GM21786 (cell line): ENCODE data around the gene EPO.

Source experiments
- ATAC-seq: cut with Tn5 transposase; IDR thresholded peaks from one replicate; pipeline ENCODE4 v1.9.1; 2021; ENCODE audit not compliant: unreplicated experiment

EPO gene

GRCh38 chr7:100682991-100683658, 37.1 kb upstream of the EPO start:
- no peak for ATAC-seq

GRCh38 chr7:100683659-100684533, 36.4 kb upstream of the EPO start:
- ATAC-seq, result no peak

GRCh38 chr7:100684534-100685042, 35.7 kb upstream of the EPO start:
- no peak for ATAC-seq

GRCh38 chr7:100685049-100685605, 35.1 kb upstream of the EPO start:
- ATAC-seq, result no peak

GRCh38 chr7:100685631-100686145, 34.6 kb upstream of the EPO start:
- ATAC-seq, result no peak

- ATAC-seq, result no peak
These were observed 34.0 kb upstream of the EPO start for GRCh38 chr7:100686201-100686821.

- no peak for ATAC-seq
These were observed 33.5 kb upstream of the EPO start for GRCh38 chr7:100686822-100687211.

- ATAC-seq, result no peak
These were observed 33.0 kb upstream of the EPO start for GRCh38 chr7:100687261-100687660.

- ATAC-seq, result no peak
These were observed 32.4 kb upstream of the EPO start for GRCh38 chr7:100687751-100688300.

GRCh38 chr7:100688326-100688860, 31.9 kb upstream of the EPO start:
- no peak for ATAC-seq

GRCh38 chr7:100689230-100690135, 30.8 kb upstream of the EPO start:
- ATAC-seq, result no peak

GRCh38 chr7:100691676-100692577, 28.3 kb upstream of the EPO start:
- ATAC-seq, result peak; percentile 41

- no peak for ATAC-seq
These were observed 27.7 kb upstream of the EPO start for GRCh38 chr7:100692578-100692961.

- no peak for ATAC-seq
These were observed 26.8 kb upstream of the EPO start for GRCh38 chr7:100693312-100694097.

GRCh38 chr7:100694098-100694745, 26.0 kb upstream of the EPO start, which contains the start of gene GIGYF1:
Gene GIGYF1, minus strand, starts transcription at chr7:100694250. Its CDS starts 6,012 bp downstream, at chr7:100688238.
- no peak for ATAC-seq

- no peak for ATAC-seq
These were observed 24.1 kb upstream of the EPO start for GRCh38 chr7:100696123-100696521.

GRCh38 chr7:100699018-100699417, 21.2 kb upstream of the EPO start:
- ATAC-seq, result no peak
